SU-DHL-6 (cell line): ENCODE data around the gene TEX22.
A peak's percentile ranks its signal among the peaks of the same experiment; 100 is the strongest.

Source experiments
- H2AFZ ChIP-seq: fragments of 200-600 bp; sonication (generic); 2 replicates; pipeline ENCODE4 v1.6.1; 2014; ENCODE audit warnings: low read depth, mild to moderate bottlenecking, moderate library complexity, mixed read lengths, antibody characterized with exemption, low read length; ENCODE audit not compliant: severe bottlenecking
- H3F3A ChIP-seq: fragments of 200-600 bp; shearing (Covaris generic); 2 replicates; pipeline ENCODE4 v1.6.0; 2016; ENCODE audit warnings: antibody characterized with exemption, mild to moderate bottlenecking; ENCODE audit not compliant: insufficient read depth
- H3K27ac ChIP-seq: fragments of 200-600 bp; sonication (generic); 2 replicates; pipeline ENCODE4 v1.5.1; 2016; ENCODE audit warnings: low read depth, mild to moderate bottlenecking, low read length, moderate library complexity, mixed read lengths
- H3K27me3 ChIP-seq: fragments of 200-600 bp; sonication (generic), shearing (Covaris generic); 2 replicates; pipeline ENCODE4 v1.6.0; 2014; ENCODE audit warnings: mild to moderate bottlenecking, low read length
- H3K36me3 ChIP-seq: fragments of 200-600 bp; sonication (generic); 2 replicates; pipeline ENCODE4 v1.6.1; 2014; ENCODE audit warnings: mild to moderate bottlenecking, low read length, mixed read lengths
- H3K4me2 ChIP-seq: fragments of 300-600, 200-600 bp; shearing (Covaris generic), sonication (generic); 2 replicates; pipeline ENCODE4 v1.6.0; 2014; ENCODE audit warnings: low read length, low read depth, mild to moderate bottlenecking; ENCODE audit not compliant: poor library complexity, severe bottlenecking
- H3K4me3 ChIP-seq: fragments of 200-600 bp; sonication (generic); 2 replicates; pipeline ENCODE4 v1.5.1; 2014; ENCODE audit warnings: antibody characterized with exemption, low read length, mild to moderate bottlenecking, mixed read lengths; ENCODE audit not compliant: insufficient read depth, poor library complexity, severe bottlenecking
- H3K79me2 ChIP-seq: fragments of 200-600 bp; sonication (generic); 2 replicates; pipeline ENCODE4 v1.6.1; 2014; ENCODE audit warnings: mild to moderate bottlenecking, low read length, moderate library complexity; ENCODE audit not compliant: insufficient read depth
- H3K9ac ChIP-seq: fragments of 200-600 bp; sonication (generic); 2 replicates; pipeline ENCODE4 v1.7.0; 2014; ENCODE audit warnings: mild to moderate bottlenecking, low read length
- H3K9me2 ChIP-seq: fragments of 200-600 bp; sonication (generic); replicated peaks from 2 replicates; pipeline ENCODE4 v1.6.1; 2014; ENCODE audit warnings: low read length; ENCODE audit not compliant: insufficient read depth
- H3K9me3 ChIP-seq: fragments of 200-600 bp; sonication (generic); 2 replicates; pipeline ENCODE4 v1.6.1; 2014; ENCODE audit warnings: low read length, mixed read lengths; ENCODE audit not compliant: insufficient read depth
- H4K20me1 ChIP-seq: fragments of 200-600 bp; sonication (generic); 2 replicates; pipeline ENCODE4 v1.6.1; 2014; ENCODE audit warnings: low read depth, mild to moderate bottlenecking, antibody characterized with exemption, low read length, moderate library complexity, mixed read lengths
- EZH2phosphoT487 ChIP-seq: fragments of 200-600 bp; sonication (generic), shearing (Covaris generic); conservative IDR thresholded peaks from 2 replicates; pipeline ENCODE4 v1.6.1; 2018; ENCODE audit warnings: mild to moderate bottlenecking, antibody characterized with exemption, low read length, moderate library complexity, mixed read lengths
- TF ChIP-seq, protein P1 (sequence below): fragments of 200-600 bp; sonication (generic); IDR thresholded peaks from one replicate; pipeline ENCODE4 v1.5.1; 2017; ENCODE audit warnings: antibody characterized with exemption, mild to moderate bottlenecking, low read length, moderate library complexity; ENCODE audit not compliant: insufficient read depth, poor library complexity, severe bottlenecking

Gene TEX22

DNA sequence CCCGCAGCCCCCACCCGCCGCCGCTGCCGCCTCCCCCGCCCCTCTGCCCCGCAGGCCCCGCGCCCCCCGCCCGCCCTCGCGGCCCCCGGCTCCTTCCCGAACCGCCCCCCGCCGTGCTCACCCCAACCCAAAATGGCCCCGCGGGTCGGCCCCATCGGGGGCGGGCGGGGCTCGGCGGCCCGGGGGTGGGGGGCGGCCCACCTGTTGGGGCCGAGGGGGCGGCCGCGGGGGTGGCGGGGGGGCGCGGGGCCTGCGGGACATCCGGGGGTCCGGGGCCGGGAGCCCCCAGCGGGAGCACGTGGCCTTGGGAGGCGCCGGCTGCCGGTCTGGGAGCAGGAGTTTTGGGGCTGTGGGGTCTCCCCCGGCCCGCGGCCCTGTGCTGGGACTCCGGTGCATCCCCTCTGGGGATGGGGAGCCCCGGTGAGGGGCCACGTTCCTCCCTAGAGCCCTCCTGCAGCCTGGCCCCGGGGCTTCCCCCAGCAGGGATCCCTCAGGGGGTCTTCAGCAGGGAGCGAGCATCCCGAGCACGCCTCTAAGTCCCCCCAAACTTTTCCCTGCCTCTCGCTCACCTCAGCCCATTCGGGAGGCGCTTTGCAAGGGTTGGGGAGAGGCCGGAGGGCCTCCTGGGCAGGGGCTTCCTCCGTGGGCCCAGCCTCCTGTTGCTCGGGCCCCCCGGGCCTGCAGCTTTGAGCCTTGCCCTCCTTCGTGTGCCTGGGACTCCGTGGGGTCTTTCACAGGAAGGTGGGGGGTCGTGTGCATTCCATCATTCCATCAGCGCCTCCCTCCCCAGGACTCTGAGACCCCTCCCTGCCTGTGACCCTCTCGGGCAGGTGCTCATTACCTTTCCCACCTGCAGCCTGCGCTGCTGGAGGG lies 22.0 kb downstream of the TEX22 start:
- H3K79me2 ChIP-seq, result peaks cover 51% of the 10 kb centered on the region
- no peaks in the 10 kb centered on the region for H4K20me1 ChIP-seq
- H2AFZ ChIP-seq, result no peak overlapping the region
- no peaks in the 10 kb centered on the region for H3F3A ChIP-seq
- TF ChIP-seq, protein P1, sequence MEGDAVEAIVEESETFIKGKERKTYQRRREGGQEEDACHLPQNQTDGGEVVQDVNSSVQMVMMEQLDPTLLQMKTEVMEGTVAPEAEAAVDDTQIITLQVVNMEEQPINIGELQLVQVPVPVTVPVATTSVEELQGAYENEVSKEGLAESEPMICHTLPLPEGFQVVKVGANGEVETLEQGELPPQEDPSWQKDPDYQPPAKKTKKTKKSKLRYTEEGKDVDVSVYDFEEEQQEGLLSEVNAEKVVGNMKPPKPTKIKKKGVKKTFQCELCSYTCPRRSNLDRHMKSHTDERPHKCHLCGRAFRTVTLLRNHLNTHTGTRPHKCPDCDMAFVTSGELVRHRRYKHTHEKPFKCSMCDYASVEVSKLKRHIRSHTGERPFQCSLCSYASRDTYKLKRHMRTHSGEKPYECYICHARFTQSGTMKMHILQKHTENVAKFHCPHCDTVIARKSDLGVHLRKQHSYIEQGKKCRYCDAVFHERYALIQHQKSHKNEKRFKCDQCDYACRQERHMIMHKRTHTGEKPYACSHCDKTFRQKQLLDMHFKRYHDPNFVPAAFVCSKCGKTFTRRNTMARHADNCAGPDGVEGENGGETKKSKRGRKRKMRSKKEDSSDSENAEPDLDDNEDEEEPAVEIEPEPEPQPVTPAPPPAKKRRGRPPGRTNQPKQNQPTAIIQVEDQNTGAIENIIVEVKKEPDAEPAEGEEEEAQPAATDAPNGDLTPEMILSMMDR, result no peak
- TF ChIP-seq EZH2phosphoT487, result no peak
- no peaks in the 10 kb centered on the region for H3K9me2 ChIP-seq
- no peaks in the 10 kb centered on the region for H3K9me3 ChIP-seq
- H3K9ac ChIP-seq, result peak overlapping the region; percentile 85
- H3K4me2 ChIP-seq, result peak overlapping the region; percentile 82
- peak overlapping the region; percentile 63 for H3K27ac ChIP-seq
- no peaks in the 10 kb centered on the region for H3K36me3 ChIP-seq
- peak overlapping the region; percentile 81 for H3K4me3 ChIP-seq
- H3K27me3 ChIP-seq, result no peaks in the 10 kb centered on the region

GRCh38 chr14:105420974-105421674 lies 22.8 kb downstream of the TEX22 start:
- Histone ChIP-seq H3K9me3 (no peaks in the 10 kb centered on the region), H3K9me2 (no peaks in the 10 kb centered on the region), H3K27me3 (no peaks in the 10 kb centered on the region), H3K36me3 (no peaks in the 10 kb centered on the region), H3F3A (no peaks in the 10 kb centered on the region), H3K9ac (peak overlapping the region; percentile 85), H3K4me2 (peak overlapping the region; percentile 82), H3K4me3 (peak overlapping the region; percentile 81), H3K79me2 (peaks cover 59% of the 10 kb centered on the region), H4K20me1 (no peaks in the 10 kb centered on the region), H2AFZ (no peak overlapping the region), H3K27ac (peak overlapping the region; percentile 63)
- TF ChIP-seq, protein P1, result no peak
- no peak for TF ChIP-seq EZH2phosphoT487

DNA sequence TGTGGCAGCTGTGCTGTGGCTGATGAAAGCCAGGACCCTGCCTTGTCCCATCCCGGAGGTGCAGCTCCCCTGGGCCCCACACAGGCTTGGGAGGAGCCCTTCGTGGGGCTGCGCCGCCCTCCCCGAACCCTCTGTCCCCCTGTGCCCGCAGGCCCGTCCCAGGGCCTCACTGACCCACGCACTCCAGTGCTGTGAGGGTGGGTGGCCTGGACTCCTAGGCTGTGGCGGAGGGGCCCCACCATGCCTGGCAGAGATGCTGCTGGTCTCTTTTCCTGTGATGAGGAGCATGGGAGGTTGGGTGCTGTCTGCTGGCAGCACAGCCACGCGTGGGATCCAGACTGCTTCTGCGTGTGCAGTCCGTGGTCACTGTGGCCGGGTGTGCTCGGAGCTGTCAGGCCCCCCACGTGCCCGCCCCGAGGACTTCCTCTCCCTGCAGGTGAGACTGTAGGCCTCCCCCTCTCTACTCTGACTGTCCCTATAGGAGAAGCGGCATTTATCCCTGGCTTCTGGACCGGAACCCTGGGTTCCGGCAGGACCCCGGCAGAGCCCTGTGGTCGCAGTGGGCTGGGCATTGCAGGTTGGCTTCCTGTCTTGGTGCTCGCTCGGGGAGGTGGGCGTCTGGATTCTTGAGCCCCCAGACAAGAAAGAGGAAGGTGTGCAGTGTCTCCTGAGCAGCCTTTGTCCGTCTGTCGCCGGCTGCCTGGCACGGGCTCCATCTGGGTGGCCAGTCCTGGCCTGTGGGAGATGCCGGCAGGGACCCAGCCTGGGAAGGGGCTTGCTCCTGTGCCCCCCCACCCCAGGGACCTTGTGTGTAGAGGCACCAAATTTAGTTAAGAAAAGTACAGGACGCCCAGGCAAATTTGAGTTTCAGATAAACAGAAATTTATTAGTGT lies 23.6 kb downstream of the TEX22 start:
- no peak overlapping the region for H2AFZ ChIP-seq
- no peaks in the 10 kb centered on the region for H3K36me3 ChIP-seq
- H3K9me3 ChIP-seq, result no peaks in the 10 kb centered on the region
- no peak for TF ChIP-seq EZH2phosphoT487
- TF ChIP-seq, protein P1, result no peak
- peak overlapping the region; percentile 63 for H3K27ac ChIP-seq
- peak overlapping the region; percentile 81 for H3K4me3 ChIP-seq
- peak overlapping the region; percentile 85 for H3K9ac ChIP-seq
- H3K9me2 ChIP-seq, result no peaks in the 10 kb centered on the region
- H3K27me3 ChIP-seq, result no peaks in the 10 kb centered on the region
- H4K20me1 ChIP-seq, result no peaks in the 10 kb centered on the region
- H3K4me2 ChIP-seq, result peak overlapping the region; percentile 82
- no peaks in the 10 kb centered on the region for H3F3A ChIP-seq
- peaks cover 68% of the 10 kb centered on the region for H3K79me2 ChIP-seq
